ENCODE results near the gene TSPAN17. TPM values are rescaled to one million over a fixed set of nuclear protein-coding genes. Genes with fewer than 3 reads are reported as not detected.

The TSPAN17 gene
- total and polyA plus RNA-seq, 2 experiments from 2014 or later: 27.9 to 33.4 TPM

DNA sequence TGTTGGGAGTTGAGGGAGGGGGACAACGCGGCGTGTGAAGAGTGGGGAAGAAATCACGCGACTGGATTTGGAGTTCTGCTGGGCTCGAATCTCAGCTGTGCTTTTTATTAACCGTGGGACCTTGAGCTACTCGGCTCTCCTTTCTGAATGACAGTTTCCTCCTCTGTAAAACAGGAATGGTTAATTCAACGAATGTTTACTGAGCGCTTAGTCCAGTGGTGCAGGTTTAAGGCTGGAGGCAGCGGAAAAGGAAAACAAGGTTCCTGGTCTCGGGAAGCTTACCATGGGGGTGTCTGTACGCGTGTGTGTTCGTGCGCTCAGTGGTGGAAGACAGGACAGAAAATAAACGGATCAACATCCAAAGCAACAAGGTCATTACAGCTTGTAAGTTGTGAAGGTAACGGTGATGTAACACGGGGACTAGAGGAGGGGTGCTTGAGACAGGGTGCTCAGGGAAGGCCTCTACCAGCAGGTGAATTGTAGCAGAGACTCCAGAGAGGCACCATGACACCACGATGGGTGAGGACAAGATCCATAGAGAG, 16.5 kb upstream of the TSPAN17 start:
- DNase-seq (ENCODE audit: low spot score): no peak
- Histone ChIP-seq H3K4me1 (ENCODE audit: insufficient read depth) (no peaks in the 10 kb centered on the region), H2AFZ (peak overlapping the region; percentile 66), H3K9me2 (replicated peaks; ENCODE audit: insufficient read depth) (no peaks in the 10 kb centered on the region), H3K27ac (no peak overlapping the region), H3K4me2 (peak overlapping the region; percentile 97), H3K79me2 (no peaks in the 10 kb centered on the region), H3K27me3 (peaks cover 77% of the 10 kb centered on the region), H4K20me1 (ENCODE audit: insufficient read depth, poor library complexity, severe bottlenecking) (no peaks in the 10 kb centered on the region), H3K9me3 (ENCODE audit: low read depth) (no peaks in the 10 kb centered on the region), H3K36me3 (replicated peaks; ENCODE audit: insufficient read depth, low read depth) (no peaks in the 10 kb centered on the region), H3K4me3 (peak overlapping the region; percentile 52)
- TF ChIP-seq, protein P1, sequence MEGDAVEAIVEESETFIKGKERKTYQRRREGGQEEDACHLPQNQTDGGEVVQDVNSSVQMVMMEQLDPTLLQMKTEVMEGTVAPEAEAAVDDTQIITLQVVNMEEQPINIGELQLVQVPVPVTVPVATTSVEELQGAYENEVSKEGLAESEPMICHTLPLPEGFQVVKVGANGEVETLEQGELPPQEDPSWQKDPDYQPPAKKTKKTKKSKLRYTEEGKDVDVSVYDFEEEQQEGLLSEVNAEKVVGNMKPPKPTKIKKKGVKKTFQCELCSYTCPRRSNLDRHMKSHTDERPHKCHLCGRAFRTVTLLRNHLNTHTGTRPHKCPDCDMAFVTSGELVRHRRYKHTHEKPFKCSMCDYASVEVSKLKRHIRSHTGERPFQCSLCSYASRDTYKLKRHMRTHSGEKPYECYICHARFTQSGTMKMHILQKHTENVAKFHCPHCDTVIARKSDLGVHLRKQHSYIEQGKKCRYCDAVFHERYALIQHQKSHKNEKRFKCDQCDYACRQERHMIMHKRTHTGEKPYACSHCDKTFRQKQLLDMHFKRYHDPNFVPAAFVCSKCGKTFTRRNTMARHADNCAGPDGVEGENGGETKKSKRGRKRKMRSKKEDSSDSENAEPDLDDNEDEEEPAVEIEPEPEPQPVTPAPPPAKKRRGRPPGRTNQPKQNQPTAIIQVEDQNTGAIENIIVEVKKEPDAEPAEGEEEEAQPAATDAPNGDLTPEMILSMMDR (IDR thresholded peaks at IDR 0.05; ENCODE audit: poor library complexity): no peak
- TF ChIP-seq EZH2 (IDR thresholded peaks at IDR 0.05; ENCODE audit: borderline replicate concordance): peak; percentile 24
- 7% methylated on average over 13 of the region's 20 CpGs for WGBS (ENCODE audit: low lambda C conversion rate, missing lambda C conversion rate)

DNA sequence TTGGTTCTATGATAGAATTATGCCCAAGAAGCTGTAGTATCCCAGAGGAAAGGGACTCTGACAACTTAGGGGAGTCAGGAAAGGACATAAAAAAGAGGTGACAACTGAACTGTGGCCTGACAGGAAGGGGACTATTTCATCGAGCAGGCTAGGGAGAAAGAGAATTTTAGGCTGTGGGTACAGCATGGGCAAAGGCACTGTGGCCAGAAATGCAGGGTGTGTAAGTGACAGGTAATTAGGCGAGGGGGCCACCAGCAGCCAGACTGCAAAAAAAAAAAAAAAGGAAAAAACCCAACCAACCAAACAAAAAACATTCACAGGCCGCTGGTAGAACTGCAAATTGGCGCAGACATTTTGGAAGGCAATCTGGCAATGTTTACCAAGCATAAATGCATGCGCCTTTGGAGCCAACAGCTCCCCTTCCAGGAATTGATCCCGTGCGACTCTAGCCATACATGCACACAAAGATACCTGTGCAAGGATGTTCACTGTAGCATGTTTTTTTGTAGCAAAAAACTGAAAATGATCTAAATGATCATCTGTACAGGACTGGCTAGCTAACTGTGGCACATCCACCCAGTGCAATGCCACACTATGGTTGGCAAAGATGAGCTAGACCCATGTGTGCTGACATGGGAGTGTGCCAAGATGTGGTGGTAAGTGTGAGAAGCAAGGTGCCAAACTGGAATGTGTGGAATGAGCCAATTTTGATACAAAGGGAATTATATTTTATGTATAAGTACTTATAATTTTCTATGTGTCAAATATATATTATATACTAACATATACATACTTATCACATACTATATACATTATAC, 15.7 kb upstream of the TSPAN17 start:
- Histone ChIP-seq H2AFZ (no peak overlapping the region), H3K27ac (no peak overlapping the region), H3K36me3 (replicated peaks; ENCODE audit: insufficient read depth, low read depth) (no peaks in the 10 kb centered on the region), H3K4me3 (no peak overlapping the region), H3K4me1 (ENCODE audit: insufficient read depth) (no peaks in the 10 kb centered on the region), H3K79me2 (no peaks in the 10 kb centered on the region), H3K9me2 (replicated peaks; ENCODE audit: insufficient read depth) (no peaks in the 10 kb centered on the region), H3K4me2 (peak overlapping the region; percentile 97), H3K27me3 (peaks cover 69% of the 10 kb centered on the region), H3K9me3 (ENCODE audit: low read depth) (no peaks in the 10 kb centered on the region), H4K20me1 (ENCODE audit: insufficient read depth, poor library complexity, severe bottlenecking) (no peaks in the 10 kb centered on the region)
- no peak for TF ChIP-seq EZH2 (IDR thresholded peaks at IDR 0.05; ENCODE audit: borderline replicate concordance)
- TF ChIP-seq EZH2phosphoT487 (IDR thresholded peaks at IDR 0.05; ENCODE audit: low read depth, severe bottlenecking, unreplicated experiment): no peak
- TF ChIP-seq, protein P1 (IDR thresholded peaks at IDR 0.05; ENCODE audit: poor library complexity): no peak
- DNase-seq (ENCODE audit: low spot score): no peak
- 87% methylated on average over 7 of the region's 7 CpGs for WGBS (ENCODE audit: low lambda C conversion rate, missing lambda C conversion rate)

DNA sequence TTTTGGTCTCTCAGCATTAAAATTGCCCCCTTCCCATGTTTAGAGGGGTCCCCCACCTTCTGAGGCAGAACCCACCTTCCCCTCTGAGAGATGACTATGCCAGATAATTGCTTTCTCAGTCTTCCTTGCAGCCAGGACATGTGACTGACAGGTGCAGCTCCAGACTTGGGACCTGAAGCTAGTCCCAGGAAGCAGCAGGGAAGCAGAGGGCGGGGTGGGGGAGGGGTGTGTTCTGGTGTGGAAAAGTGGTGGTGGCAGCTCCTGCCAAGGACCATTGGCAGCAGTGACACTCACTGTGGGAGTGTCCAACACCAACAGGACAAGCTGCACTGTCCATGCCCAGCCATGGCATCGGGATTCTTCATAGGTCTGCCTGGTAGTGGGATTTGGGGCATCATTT, 14.5 kb upstream of the TSPAN17 start:
- no peaks in the 10 kb centered on the region for H3K36me3 ChIP-seq (replicated peaks; ENCODE audit: insufficient read depth, low read depth)
- no peak overlapping the region for H2AFZ ChIP-seq
- H3K79me2 ChIP-seq: no peaks in the 10 kb centered on the region
- TF ChIP-seq EZH2phosphoT487 (IDR thresholded peaks at IDR 0.05; ENCODE audit: low read depth, severe bottlenecking, unreplicated experiment) (no peak), EZH2 (IDR thresholded peaks at IDR 0.05; ENCODE audit: borderline replicate concordance) (no peak)
- TF ChIP-seq, protein P1 (IDR thresholded peaks at IDR 0.05; ENCODE audit: poor library complexity): no peak
- H4K20me1 ChIP-seq (ENCODE audit: insufficient read depth, poor library complexity, severe bottlenecking): no peaks in the 10 kb centered on the region
- 71% methylated on average over 2 of the region's 2 CpGs for WGBS (ENCODE audit: low lambda C conversion rate, missing lambda C conversion rate)
- no peak overlapping the region for H3K27ac ChIP-seq
- peaks cover 60% of the 10 kb centered on the region for H3K27me3 ChIP-seq
- no peaks in the 10 kb centered on the region for H3K9me3 ChIP-seq (ENCODE audit: low read depth)
- no peak overlapping the region for H3K4me2 ChIP-seq
- H3K4me3 ChIP-seq: no peak overlapping the region
- no peaks in the 10 kb centered on the region for H3K4me1 ChIP-seq (ENCODE audit: insufficient read depth)
- no peaks in the 10 kb centered on the region for H3K9me2 ChIP-seq (replicated peaks; ENCODE audit: insufficient read depth)
- no peak for DNase-seq (ENCODE audit: low spot score)

All from hepatocyte (in vitro differentiated cells).